Measurements from ENCODE around the gene RRAGA. TPM values are rescaled to one million over a fixed set of nuclear protein-coding genes. Genes with fewer than 3 reads are reported as not detected.

The RRAGA gene
- total RNA-seq (2022) (39.7 and 40.6 TPM in 2 replicates), Bru-seq, nascent RNA (percentile 78 among the genes with signal in this experiment), BruChase-seq, experiment 1, labeled RNA remaining after a 6-hour chase (percentile 96 among the genes with signal in this experiment), BruChase-seq, experiment 2, labeled RNA remaining after a 2-hour chase (percentile 98 among the genes with signal in this experiment)
- long read RNA-seq, transcript RRAGA-201 (1 exons, 1,589 nt): major isoform, 119 of 119 reads
- long read RNA-seq, partial matches to known transcripts: 0 of 119 reads
- long read RNA-seq, other reads (novel, unspliced or antisense): 0 of 119 reads

- no peaks in the 10 kb centered on the region for H3K27me3 Mint-ChIP-seq (ENCODE audit: unreplicated experiment)
- CTCF ChIA-PET: interaction anchor here (0.6 to 1.2 kb wide), 7 partner anchors 38 to 843 kb away, joined by 3 to 22 read pairs (median 3); no protein-coding TSS in a partner anchor
- peaks cover 12% of the 10 kb centered on the region for H3K4me1 Mint-ChIP-seq (ENCODE audit: low read depth, unreplicated experiment)
- BruUV-seq (replicated peaks): TSS peak; percentile 67
- H3K36me3 Mint-ChIP-seq (ENCODE audit: insufficient read depth, unreplicated experiment): peaks cover 24% of the 10 kb centered on the region
- TF ChIP-seq, protein P1, sequence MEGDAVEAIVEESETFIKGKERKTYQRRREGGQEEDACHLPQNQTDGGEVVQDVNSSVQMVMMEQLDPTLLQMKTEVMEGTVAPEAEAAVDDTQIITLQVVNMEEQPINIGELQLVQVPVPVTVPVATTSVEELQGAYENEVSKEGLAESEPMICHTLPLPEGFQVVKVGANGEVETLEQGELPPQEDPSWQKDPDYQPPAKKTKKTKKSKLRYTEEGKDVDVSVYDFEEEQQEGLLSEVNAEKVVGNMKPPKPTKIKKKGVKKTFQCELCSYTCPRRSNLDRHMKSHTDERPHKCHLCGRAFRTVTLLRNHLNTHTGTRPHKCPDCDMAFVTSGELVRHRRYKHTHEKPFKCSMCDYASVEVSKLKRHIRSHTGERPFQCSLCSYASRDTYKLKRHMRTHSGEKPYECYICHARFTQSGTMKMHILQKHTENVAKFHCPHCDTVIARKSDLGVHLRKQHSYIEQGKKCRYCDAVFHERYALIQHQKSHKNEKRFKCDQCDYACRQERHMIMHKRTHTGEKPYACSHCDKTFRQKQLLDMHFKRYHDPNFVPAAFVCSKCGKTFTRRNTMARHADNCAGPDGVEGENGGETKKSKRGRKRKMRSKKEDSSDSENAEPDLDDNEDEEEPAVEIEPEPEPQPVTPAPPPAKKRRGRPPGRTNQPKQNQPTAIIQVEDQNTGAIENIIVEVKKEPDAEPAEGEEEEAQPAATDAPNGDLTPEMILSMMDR (IDR thresholded peaks at IDR 0.05; ENCODE audit: unreplicated experiment): peak; percentile 70
- no peaks in the 10 kb centered on the region for H3K9me3 Mint-ChIP-seq (ENCODE audit: low read depth, unreplicated experiment)
- H3K4me3 Mint-ChIP-seq (ENCODE audit: low read depth, unreplicated experiment): peak within 1 kb of the TSS; percentile 80
- H3K27ac Mint-ChIP-seq (ENCODE audit: unreplicated experiment): peak within 1 kb of the TSS; percentile 89
- DNase-seq: peak; percentile 92
- intact Hi-C loops (cut with micrococcal nuclease; ENCODE audit: unreplicated experiment): loop anchor here (2.0 to 10.0 kb wide), 2 partner anchors 126 to 406 kb away; no protein-coding TSS in a partner anchor
Measured at GRCh38 chr9:19048966-19049916, at the start of gene RRAGA. TSS of gene RRAGA (plus strand) at chr9:19049427. CDS start at chr9:19049660, 233 bp downstream.

DNA sequence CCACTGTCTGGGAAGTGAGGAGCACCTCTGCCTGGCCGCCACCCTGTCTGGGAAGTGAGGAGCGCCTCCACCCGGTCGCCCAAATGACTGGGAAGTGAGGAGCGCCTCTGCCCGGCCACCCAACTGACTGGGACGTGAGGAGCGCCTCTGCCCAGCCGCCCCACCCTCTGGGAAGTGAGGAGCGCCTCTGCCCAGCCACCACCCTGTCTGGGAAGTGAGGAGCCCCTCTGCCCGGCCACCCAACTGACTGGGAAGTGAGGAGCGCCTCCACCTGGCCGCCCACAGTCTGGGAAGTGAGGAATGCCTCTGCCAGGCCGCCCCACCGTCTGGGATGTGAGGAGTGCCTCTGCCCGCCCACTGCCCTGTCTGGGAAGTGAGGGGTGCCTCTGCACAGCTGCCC, 49.1 kb upstream of the RRAGA start:
- H3K9me3 Mint-ChIP-seq (ENCODE audit: low read depth, unreplicated experiment): no peaks in the 10 kb centered on the region
- no TSS peak for BruUV-seq (replicated peaks)

GRCh38 chr9:19009391-19009965, 39.7 kb upstream of the RRAGA start:
- no peak overlapping the region for H3K27ac Mint-ChIP-seq (ENCODE audit: unreplicated experiment)
- no peaks in the 10 kb centered on the region for H3K4me1 Mint-ChIP-seq (ENCODE audit: low read depth, unreplicated experiment)
- no peak for DNase-seq
- TF ChIP-seq, protein P1 (IDR thresholded peaks at IDR 0.05; ENCODE audit: unreplicated experiment): no peak
- BruUV-seq (replicated peaks): no TSS peak
- CTCF ChIA-PET: interaction anchor here (1.3 kb wide), 1 partner anchor 13 kb away, joined by 5 read pairs; no protein-coding TSS in a partner anchor
- H3K27me3 Mint-ChIP-seq (ENCODE audit: unreplicated experiment): no peaks in the 10 kb centered on the region
- intact Hi-C loops (cut with micrococcal nuclease; ENCODE audit: unreplicated experiment): no loop called here
- no peak overlapping the region for H3K4me3 Mint-ChIP-seq (ENCODE audit: low read depth, unreplicated experiment)
- H3K9me3 Mint-ChIP-seq (ENCODE audit: low read depth, unreplicated experiment): no peaks in the 10 kb centered on the region
- H3K36me3 Mint-ChIP-seq (ENCODE audit: insufficient read depth, unreplicated experiment): no peaks in the 10 kb centered on the region

More for the DNA sequence above, 49.1 kb upstream of the RRAGA start:
- no peaks in the 10 kb centered on the region for H3K36me3 Mint-ChIP-seq (ENCODE audit: insufficient read depth, unreplicated experiment)
- CTCF ChIA-PET: no interaction called here
- no peak overlapping the region for H3K27ac Mint-ChIP-seq (ENCODE audit: unreplicated experiment)
- H3K27me3 Mint-ChIP-seq (ENCODE audit: unreplicated experiment): peaks cover 45% of the 10 kb centered on the region
- intact Hi-C loops (cut with micrococcal nuclease; ENCODE audit: unreplicated experiment): no loop called here
- TF ChIP-seq, protein P1 (IDR thresholded peaks at IDR 0.05; ENCODE audit: unreplicated experiment): no peak
- no peak overlapping the region for H3K4me3 Mint-ChIP-seq (ENCODE audit: low read depth, unreplicated experiment)
- no peaks in the 10 kb centered on the region for H3K4me1 Mint-ChIP-seq (ENCODE audit: low read depth, unreplicated experiment)
- DNase-seq: no peak

DNA sequence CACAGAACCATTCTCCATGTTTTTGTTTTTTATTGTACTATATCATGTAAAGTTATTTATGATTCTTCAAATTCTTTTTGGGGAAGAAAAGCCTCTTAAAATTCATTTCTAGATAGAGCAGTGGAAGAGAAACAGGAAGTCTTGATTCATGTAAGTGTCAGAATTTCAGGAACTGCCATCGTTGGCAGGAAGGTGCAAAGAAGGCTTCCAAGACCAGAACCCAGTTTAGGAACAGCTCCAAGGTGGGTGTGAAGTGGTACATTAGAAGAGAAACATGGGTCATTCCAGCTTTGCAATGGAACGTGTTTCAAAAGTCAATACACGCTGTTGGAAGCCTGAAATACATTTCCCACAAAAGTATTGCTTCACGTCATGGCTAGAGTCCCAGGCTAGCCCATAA, 31.0 kb upstream of the RRAGA start:
- no peak overlapping the region for H3K27ac Mint-ChIP-seq (ENCODE audit: unreplicated experiment)
- CTCF ChIA-PET: interaction anchor here (0.7 kb wide), 1 partner anchor 1216 kb away, joined by 5 read pairs; no protein-coding TSS in a partner anchor
- intact Hi-C loops (cut with micrococcal nuclease; ENCODE audit: unreplicated experiment): no loop called here
- H3K27me3 Mint-ChIP-seq (ENCODE audit: unreplicated experiment): no peaks in the 10 kb centered on the region
- BruUV-seq (replicated peaks): no TSS peak
- DNase-seq: no peak
- TF ChIP-seq, protein P1 (IDR thresholded peaks at IDR 0.05; ENCODE audit: unreplicated experiment): no peak
- H3K4me3 Mint-ChIP-seq (ENCODE audit: low read depth, unreplicated experiment): no peak overlapping the region
- no peaks in the 10 kb centered on the region for H3K36me3 Mint-ChIP-seq (ENCODE audit: insufficient read depth, unreplicated experiment)
- no peaks in the 10 kb centered on the region for H3K4me1 Mint-ChIP-seq (ENCODE audit: low read depth, unreplicated experiment)
- no peaks in the 10 kb centered on the region for H3K9me3 Mint-ChIP-seq (ENCODE audit: low read depth, unreplicated experiment)
